Hepatocyte (in vitro differentiated cells): ENCODE results near the gene ATP5PD. TPM values are rescaled to one million over a fixed set of nuclear protein-coding genes. Genes with fewer than 3 reads are reported as not detected.

Experiments used
- DNase-seq: peaks from one replicate; pipeline ENCODE4 v3.0.0-alpha.2; 2016; ENCODE audit warnings: low spot score
- H2AFZ ChIP-seq: fragments of 200-600 bp; sonication (generic); 2 replicates; pipeline ENCODE4 v1.6.0; 2016; ENCODE audit warnings: antibody characterized with exemption, mild to moderate bottlenecking
- H3K27ac ChIP-seq: fragments of 200-600 bp; sonication (generic); 2 replicates; pipeline ENCODE4 v1.5.1; 2016; ENCODE audit warnings: mild to moderate bottlenecking
- H3K27me3 ChIP-seq: fragments of 200-600 bp; sonication (generic); 2 replicates; pipeline ENCODE4 v1.6.1; 2016
- H3K36me3 ChIP-seq: fragments of 200-600 bp; sonication (generic); replicated peaks from 2 replicates; pipeline ENCODE4 v1.5.1; 2016; ENCODE audit warnings: low read depth; ENCODE audit not compliant: insufficient read depth
- H3K4me1 ChIP-seq: fragments of 200-600 bp; sonication (generic); 2 replicates; pipeline ENCODE4 v1.5.1; 2016; ENCODE audit warnings: mild to moderate bottlenecking, moderate library complexity; ENCODE audit not compliant: insufficient read depth
- H3K4me2 ChIP-seq: fragments of 200-600 bp; sonication (generic); 2 replicates; pipeline ENCODE4 v1.6.0; 2016
- H3K4me3 ChIP-seq: fragments of 200-600 bp; sonication (generic); 2 replicates; pipeline ENCODE4 v1.5.1; 2016; ENCODE audit warnings: mild to moderate bottlenecking
- H3K79me2 ChIP-seq: fragments of 200-600 bp; sonication (generic); 2 replicates; pipeline ENCODE4 v1.6.0; 2017; ENCODE audit warnings: mild to moderate bottlenecking
- H3K9me2 ChIP-seq: fragments of 200-600 bp; sonication (generic); replicated peaks from 2 replicates; pipeline ENCODE4 v1.6.0; 2017; ENCODE audit warnings: mild to moderate bottlenecking; ENCODE audit not compliant: insufficient read depth
- H3K9me3 ChIP-seq: fragments of 200-600 bp; sonication (generic); 2 replicates; pipeline ENCODE4 v1.5.1; 2016; ENCODE audit warnings: low read depth, mild to moderate bottlenecking
- H4K20me1 ChIP-seq: fragments of 200-600 bp; sonication (generic); 2 replicates; pipeline ENCODE4 v1.6.0; 2016; ENCODE audit warnings: mild to moderate bottlenecking; ENCODE audit not compliant: insufficient read depth, poor library complexity, severe bottlenecking
- CTCF ChIP-seq: fragments of 200-600 bp; sonication (generic); IDR thresholded peaks from 2 replicates; pipeline ENCODE4 v1.5.1; 2016; ENCODE audit warnings: antibody characterized with exemption, mild to moderate bottlenecking; ENCODE audit not compliant: poor library complexity
- EZH2 ChIP-seq: fragments of 200-600 bp; sonication (generic); IDR thresholded peaks from 2 replicates; pipeline ENCODE4 v1.6.1; 2016; ENCODE audit warnings: antibody characterized with exemption, mild to moderate bottlenecking, borderline replicate concordance
- EZH2phosphoT487 ChIP-seq: fragments of 200-600 bp; sonication (generic); IDR thresholded peaks from one replicate; pipeline ENCODE4 v1.6.1; 2018; ENCODE audit warnings: antibody characterized with exemption, mild to moderate bottlenecking, low read depth, moderate library complexity; ENCODE audit not compliant: unreplicated experiment, severe bottlenecking
- WGBS: methylation state at CpG from one replicate; pipeline ENCODE4 v1.1.6; 2016; ENCODE audit warnings: low lambda C conversion rate; ENCODE audit errors: missing lambda C conversion rate; 5-methylcytosine and 5-hydroxymethylcytosine counted together
- polyA plus RNA-seq: library from polyadenylated mRNA; unstranded; fragments of >200 nt; fragmentation: Nextera tagmentation; extraction: Ambion mirVana; gene quantifications from 2 replicates; pipeline ENCODE4 v1.2.1, GENCODE V29; 2016
- total RNA-seq: library from RNA; depleted of rRNA; stranded (reverse); fragments of >200 nt; gene quantifications from 2 replicates; pipeline ENCODE4 v1.2.3, GENCODE V29; 2014

Gene ATP5PD
- total and polyA plus RNA-seq, 2 experiments from 2014 or later, result 296 to 332 TPM

- H3K9me3 ChIP-seq, result no peaks in the 10 kb centered on the region
- H2AFZ ChIP-seq, result no peak overlapping the region
- no peak overlapping the region for H3K4me3 ChIP-seq
- peak overlapping the region; percentile 16 for H3K27ac ChIP-seq
- DNase-seq, result no peak
- no peaks in the 10 kb centered on the region for H3K9me2 ChIP-seq
- no peaks in the 10 kb centered on the region for H4K20me1 ChIP-seq
- no peak overlapping the region for H3K4me2 ChIP-seq
- peaks cover 6% of the 10 kb centered on the region for H3K79me2 ChIP-seq
- TF ChIP-seq CTCF, result no peak
- H3K4me1 ChIP-seq, result no peaks in the 10 kb centered on the region
- H3K36me3 ChIP-seq, result no peaks in the 10 kb centered on the region
- 95% methylated on average over 18 of the region's 18 CpGs for WGBS
- H3K27me3 ChIP-seq, result no peaks in the 10 kb centered on the region
These were observed 18.2 kb upstream of the ATP5PD start for GRCh38 chr17:75064867-75065561.

GRCh38 chr17:75064460-75064859 lies 17.7 kb upstream of the ATP5PD start:
- Histone ChIP-seq H3K9me3 (no peaks in the 10 kb centered on the region), H3K4me1 (no peaks in the 10 kb centered on the region), H3K4me2 (no peak overlapping the region), H3K4me3 (no peak overlapping the region), H3K27ac (no peak overlapping the region), H3K79me2 (peaks cover 6% of the 10 kb centered on the region), H4K20me1 (no peaks in the 10 kb centered on the region), H3K9me2 (no peaks in the 10 kb centered on the region), H2AFZ (no peak overlapping the region), H3K36me3 (no peaks in the 10 kb centered on the region), H3K27me3 (no peaks in the 10 kb centered on the region)
- TF ChIP-seq EZH2, result no peak
- no peak for TF ChIP-seq EZH2phosphoT487
- TF ChIP-seq CTCF, result no peak
- WGBS, result 92% methylated on average over 8 of the region's 8 CpGs
- DNase-seq, result no peak

GRCh38 chr17:75064040-75064439 lies 17.3 kb upstream of the ATP5PD start:
- no peak overlapping the region for H2AFZ ChIP-seq
- 96% methylated on average over 11 of the region's 11 CpGs for WGBS
- no peak for DNase-seq
- H3K27me3 ChIP-seq, result no peaks in the 10 kb centered on the region
- H3K36me3 ChIP-seq, result no peaks in the 10 kb centered on the region
- TF ChIP-seq EZH2, result no peak
- TF ChIP-seq CTCF, result no peak
- no peak for TF ChIP-seq EZH2phosphoT487
- no peak overlapping the region for H3K4me2 ChIP-seq
- H3K4me3 ChIP-seq, result no peak overlapping the region
- no peaks in the 10 kb centered on the region for H4K20me1 ChIP-seq
- no peaks in the 10 kb centered on the region for H3K9me2 ChIP-seq
- H3K9me3 ChIP-seq, result no peaks in the 10 kb centered on the region
- no peak overlapping the region for H3K27ac ChIP-seq
- no peaks in the 10 kb centered on the region for H3K4me1 ChIP-seq
- peaks cover 6% of the 10 kb centered on the region for H3K79me2 ChIP-seq
